ENCODE results near the gene KCNIP4.
"Not testable (repeated sequence)": the region's sequence is repeated elsewhere in the genome, so short reads cannot be mapped to it uniquely, and the experiment has no call there.

GRCh38 chr4:21352354-21352753, 596.2 kb downstream of the KCNIP4 start:
- TF ChIP-seq, protein P1, sequence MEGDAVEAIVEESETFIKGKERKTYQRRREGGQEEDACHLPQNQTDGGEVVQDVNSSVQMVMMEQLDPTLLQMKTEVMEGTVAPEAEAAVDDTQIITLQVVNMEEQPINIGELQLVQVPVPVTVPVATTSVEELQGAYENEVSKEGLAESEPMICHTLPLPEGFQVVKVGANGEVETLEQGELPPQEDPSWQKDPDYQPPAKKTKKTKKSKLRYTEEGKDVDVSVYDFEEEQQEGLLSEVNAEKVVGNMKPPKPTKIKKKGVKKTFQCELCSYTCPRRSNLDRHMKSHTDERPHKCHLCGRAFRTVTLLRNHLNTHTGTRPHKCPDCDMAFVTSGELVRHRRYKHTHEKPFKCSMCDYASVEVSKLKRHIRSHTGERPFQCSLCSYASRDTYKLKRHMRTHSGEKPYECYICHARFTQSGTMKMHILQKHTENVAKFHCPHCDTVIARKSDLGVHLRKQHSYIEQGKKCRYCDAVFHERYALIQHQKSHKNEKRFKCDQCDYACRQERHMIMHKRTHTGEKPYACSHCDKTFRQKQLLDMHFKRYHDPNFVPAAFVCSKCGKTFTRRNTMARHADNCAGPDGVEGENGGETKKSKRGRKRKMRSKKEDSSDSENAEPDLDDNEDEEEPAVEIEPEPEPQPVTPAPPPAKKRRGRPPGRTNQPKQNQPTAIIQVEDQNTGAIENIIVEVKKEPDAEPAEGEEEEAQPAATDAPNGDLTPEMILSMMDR (IDR thresholded peaks at IDR 0.05), result not testable (repeated sequence)
- not testable (repeated sequence) for TF ChIP-seq POLR2A (IDR thresholded peaks at IDR 0.05)

Measured in heart left ventricle (tissue), 13 donors.